ENCODE data around the gene APPL2. TPM values are rescaled to one million over a fixed set of nuclear protein-coding genes. Genes with fewer than 3 reads are reported as not detected.

Gene APPL2
- total and polyA plus RNA-seq, 2 donors (not counting 1 experiment from before 2014, with no cell fraction given): 20.5 to 58.3 TPM

- no peak for DNase-seq
- Histone ChIP-seq H3K4me1 (ENCODE audit: control insufficient read depth in 2 of 2, insufficient read depth in 2 of 2, low read length in 2 of 2) (no peaks in the 10 kb centered on the region), H3K4me3 (ENCODE audit: control extremely low read depth in 1 of 5, extremely low read depth in 1 of 5, insufficient read depth in 1 of 5, low read depth in 2 of 5, low read length in 4 of 5) (no peak overlapping the region), H3K36me3 (replicated peaks in 1 of 2; ENCODE audit: control extremely low read depth in 1 of 2, control insufficient read depth in 1 of 2, extremely low read depth in 1 of 2, insufficient read depth in 2 of 2, low read length in 1 of 2) (peaks cover 5 to 46% of the 10 kb centered on the region in 2 experiments), H2AFZ (ENCODE audit: insufficient read depth, low read depth, low read length, poor library complexity, severe bottlenecking) (no peak overlapping the region), H4K20me1 (ENCODE audit: control insufficient read depth, insufficient read depth, low read length, poor library complexity, severe bottlenecking) (no peaks in the 10 kb centered on the region), H3K9ac (ENCODE audit: low read length) (no peak overlapping the region), H3K79me2 (ENCODE audit: control insufficient read depth, insufficient read depth, low read length) (no peaks in the 10 kb centered on the region), H3K27me3 (replicated peaks in 1 of 4; ENCODE audit: control extremely low read depth in 1 of 4, control insufficient read depth in 3 of 4, insufficient read depth in 4 of 4, low read length in 3 of 4) (no peaks in the 10 kb centered on the region), H3K27ac (ENCODE audit: low read length in 2 of 2) (no peak overlapping the region), H3K4me2 (replicated peaks; ENCODE audit: low read depth, low read length, poor library complexity, severe bottlenecking) (no peak overlapping the region), H3K9me3 (ENCODE audit: control extremely low read depth in 1 of 3, control insufficient read depth in 2 of 3, insufficient read depth in 1 of 3, low read length in 2 of 3) (no peaks in the 10 kb centered on the region)
- Mint-ChIP-seq H3K4me1 (no peaks in the 10 kb centered on the region), H3K27me3 (no peaks in the 10 kb centered on the region), H3K9me3 (ENCODE audit: insufficient read depth) (no peaks in the 10 kb centered on the region), H3K4me3 (no peak overlapping the region), H3K27ac (no peak overlapping the region)
- CTCF ChIA-PET: interaction anchor here (1.8 kb wide), 1 partner anchor 171 kb away, joined by 4 read pairs; no protein-coding TSS in a partner anchor
- POLR2A ChIA-PET: no interaction called here
- no peak for TF ChIP-seq CTCF (IDR thresholded peaks at IDR 0.05)
- TF ChIP-seq EZH2 (IDR thresholded peaks at IDR 0.05; ENCODE audit: borderline replicate concordance, insufficient read depth, low read depth, low read length, poor library complexity, severe bottlenecking): no peak
- intact Hi-C loops (cut with micrococcal nuclease): no loop called here
- ATAC-seq (ENCODE audit: low read depth): no peak
- 100% methylated on average over 4 of the region's 6 CpGs for WGBS (ENCODE audit: insufficient coverage)
These were observed 23.5 kb downstream of the APPL2 start for GRCh38 chr12:105212438-105212837.

- no peaks in the 10 kb centered on the region for H3K4me1 Mint-ChIP-seq
These were observed 26.9 kb downstream of the APPL2 start for GRCh38 chr12:105209091-105209490.

More at GRCh38 chr12:105209091-105209490, 26.9 kb downstream of the APPL2 start:
- no peak overlapping the region for H2AFZ ChIP-seq (ENCODE audit: insufficient read depth, low read depth, low read length, poor library complexity, severe bottlenecking)
- peaks cover 5 to 51% of the 10 kb centered on the region in 2 experiments for H3K36me3 ChIP-seq (replicated peaks in 1 of 2; ENCODE audit: control extremely low read depth in 1 of 2, control insufficient read depth in 1 of 2, extremely low read depth in 1 of 2, insufficient read depth in 2 of 2, low read length in 1 of 2)
- 100% methylated on average over 1 of the region's 3 CpGs for WGBS (ENCODE audit: insufficient coverage)
- no peak overlapping the region for H3K9ac ChIP-seq (ENCODE audit: low read length)
- ATAC-seq (ENCODE audit: low read depth): no peak
- H3K4me2 ChIP-seq (replicated peaks; ENCODE audit: low read depth, low read length, poor library complexity, severe bottlenecking): no peak overlapping the region
- no peaks in the 10 kb centered on the region for H4K20me1 ChIP-seq (ENCODE audit: control insufficient read depth, insufficient read depth, low read length, poor library complexity, severe bottlenecking)
- Mint-ChIP-seq H3K9me3 (ENCODE audit: insufficient read depth) (no peaks in the 10 kb centered on the region), H3K27me3 (no peaks in the 10 kb centered on the region), H3K4me3 (no peak overlapping the region), H3K27ac (no peak overlapping the region)
- ChIA-PET CTCF (no interaction called here), POLR2A (no interaction called here)
- TF ChIP-seq EZH2 (IDR thresholded peaks at IDR 0.05; ENCODE audit: borderline replicate concordance, insufficient read depth, low read depth, low read length, poor library complexity, severe bottlenecking) (no peak), CTCF (IDR thresholded peaks at IDR 0.05) (no peak)
- H3K4me1 ChIP-seq (ENCODE audit: control insufficient read depth in 2 of 2, insufficient read depth in 2 of 2, low read length in 2 of 2): no peaks in the 10 kb centered on the region
- no peak for DNase-seq
- no peaks in the 10 kb centered on the region for H3K9me3 ChIP-seq (ENCODE audit: control extremely low read depth in 1 of 3, control insufficient read depth in 2 of 3, insufficient read depth in 1 of 3, low read length in 2 of 3)
- no peak overlapping the region for H3K4me3 ChIP-seq (ENCODE audit: control extremely low read depth in 1 of 5, extremely low read depth in 1 of 5, insufficient read depth in 1 of 5, low read depth in 2 of 5, low read length in 4 of 5)
- no peaks in the 10 kb centered on the region for H3K27me3 ChIP-seq (replicated peaks in 1 of 4; ENCODE audit: control extremely low read depth in 1 of 4, control insufficient read depth in 3 of 4, insufficient read depth in 4 of 4, low read length in 3 of 4)
- H3K27ac ChIP-seq (ENCODE audit: low read length in 2 of 2): no peak overlapping the region
- intact Hi-C loops (cut with micrococcal nuclease): no loop called here
- H3K79me2 ChIP-seq (ENCODE audit: control insufficient read depth, insufficient read depth, low read length): no peaks in the 10 kb centered on the region

All from B cell (primary cell).